OCI-LY3 (cell line): ENCODE measurements around the gene NPB.

Experiments used
- CTCF ChIP-seq: fragments of 200-600, 300-600 bp; sonication (generic); IDR thresholded peaks from 2 replicates; pipeline ENCODE4 v1.5.1; 2014; ENCODE audit warnings: antibody characterized with exemption, low read length, low read depth
- EZH2phosphoT487 ChIP-seq: fragments of 200-600 bp; shearing (Covaris generic); IDR thresholded peaks from 2 replicates; pipeline ENCODE4 v1.6.1; 2018; ENCODE audit warnings: antibody characterized with exemption, mixed run types, low read depth

- TF ChIP-seq CTCF (no peak), EZH2phosphoT487 (no peak)
Observed at GRCh38 chr17:81879121-81879520, 22.9 kb upstream of the NPB start.
